K562 (cell line): Measurements from ENCODE around the gene IL36RN. TPM values are rescaled to one million over a fixed set of nuclear protein-coding genes. Genes with fewer than 3 reads are reported as not detected.

ENCODE experiments used
- CHD1 ChIP-seq: fragments of 200-600 bp; sonication (generic); IDR thresholded peaks from one replicate; pipeline ENCODE4 v1.6.1; 2012; ENCODE audit warnings: mild to moderate bottlenecking, moderate library complexity, low read length, inconsistent platforms
- DNMT1 ChIP-seq: fragments of 450-650 bp; IDR thresholded peaks from 2 replicates; pipeline ENCODE4 v1.6.1; 2016; ENCODE audit warnings: antibody characterized with exemption, mild to moderate bottlenecking
- FOXA3 ChIP-seq, 2 experiments: fragments of 450-650 bp in 1 of 2; sonication (generic) in 1 of 2; formaldehyde crosslinking; IDR thresholded peaks in 1 of 2; conservative IDR thresholded peaks in 1 of 2; 2 replicates each; pipeline versions ENCODE4 v1.4.0 to v1.8.0; 2020 to 2022; ENCODE audit warnings: mild to moderate bottlenecking in 2 of 2, missing genetic modification reagents in 1 of 2
- FOXJ3 ChIP-seq: sonication (generic); formaldehyde crosslinking; IDR thresholded peaks from 2 replicates; pipeline ENCODE4 v1.4.0; 2020; ENCODE audit warnings: mild to moderate bottlenecking, missing genetic modification reagents
- IRF1 ChIP-seq: sonication (generic); formaldehyde crosslinking; IDR thresholded peaks from 2 replicates; pipeline ENCODE4 v1.8.0; 2022; ENCODE audit warnings: missing genetic modification reagents, mild to moderate bottlenecking, borderline replicate concordance
- MNT ChIP-seq, 2 experiments: fragments of 450-650 bp; conservative IDR thresholded peaks; 2 replicates each; pipeline ENCODE4 v1.6.1; 2017; ENCODE audit warnings: mild to moderate bottlenecking in 2 of 2, moderate library complexity in 2 of 2
- PATZ1 ChIP-seq: fragments of 250-450 bp; sonication (Bioruptor Pico); IDR thresholded peaks from 2 replicates; pipeline ENCODE4 v1.5.0; 2020; ENCODE audit warnings: mild to moderate bottlenecking, borderline replicate concordance
- PBX2 ChIP-seq, 2 experiments: IDR thresholded peaks in 1 of 2; conservative IDR thresholded peaks in 1 of 2; 2 replicates each; pipeline ENCODE4 v1.6.1; 2016; ENCODE audit warnings: low read depth in 2 of 2, mild to moderate bottlenecking in 1 of 2, missing compliant biosample characterization in 1 of 2, missing genetic modification characterization in 1 of 2, moderate library complexity in 1 of 2
- RBM15 ChIP-seq: fragments of 200-400 bp; formaldehyde crosslinking; IDR thresholded peaks from 2 replicates; pipeline ENCODE4 v1.6.1; 2018; ENCODE audit warnings: mild to moderate bottlenecking, low read length, moderate library complexity; ENCODE audit not compliant: insufficient read depth
- SMARCE1 ChIP-seq: fragments of 450-650 bp; IDR thresholded peaks from 2 replicates; pipeline ENCODE4 v1.7.1; 2016; ENCODE audit warnings: mild to moderate bottlenecking
- SPI1 ChIP-seq: IDR thresholded peaks from 2 replicates; pipeline ENCODE4 v1.6.1; 2011; ENCODE audit warnings: low read depth, low read length, control low read depth, borderline replicate concordance
- TCF15 ChIP-seq: fragments of 250-450 bp; sonication (Bioruptor Pico); IDR thresholded peaks from 2 replicates; pipeline ENCODE4 v1.8.0; 2022; ENCODE audit warnings: moderate library complexity, mild to moderate bottlenecking, inconsistent platforms
- U2AF1 ChIP-seq: fragments of 200-400 bp; formaldehyde crosslinking; optimal IDR thresholded peaks from 2 replicates; pipeline ENCODE3; 2017; ENCODE audit warnings: mild to moderate bottlenecking, low read depth, low read length, moderate library complexity
- ZNF584 ChIP-seq: fragments of 200-800 bp; sonication (Bioruptor generic); IDR thresholded peaks from 2 replicates; pipeline ENCODE4 v1.6.1; 2016; ENCODE audit warnings: low read depth, mild to moderate bottlenecking, missing genetic modification characterization, missing compliant biosample characterization
- ZNF589 ChIP-seq: fragments of 200-800 bp; sonication (Bioruptor generic); IDR thresholded peaks from 2 replicates; pipeline ENCODE4 v1.6.1; 2016; ENCODE audit warnings: low read depth, missing genetic modification characterization, missing compliant biosample characterization
- ZNF668 ChIP-seq: fragments of 250-450 bp; sonication (Bioruptor Pico); IDR thresholded peaks from 2 replicates; pipeline ENCODE4 v1.8.0; 2022; ENCODE audit warnings: mild to moderate bottlenecking, inconsistent platforms
- polyA plus RNA-seq, 8 experiments: library from polyadenylated mRNA; depleted of rRNA in 4 of 8; stranded (reverse) in 5 of 8; unstranded in 3 of 8; fragments of >200 nt; fragmentation: Nextera tagmentation in 2 of 8; fragmentation: Illumina TruSeq in 1 of 8; extraction: Ambion mirVana in 2 of 8; extraction: Trizol in 1 of 8; gene quantifications; 2 replicates each; pipeline versions ENCODE4 v1.2.1 to v1.2.3, GENCODE V29; 2011 to 2014; ENCODE audit warnings: inconsistent platforms in 1 of 8, missing spikeins in 1 of 8
- total RNA-seq, 7 experiments: library from RNA; depleted of rRNA in 6 of 7; stranded (reverse); fragments of >200 nt in 6 of 7; fragmentation: Illumina TruSeq in 2 of 7; extraction: Trizol in 2 of 7; gene quantifications; 2 replicates each; pipeline versions ENCODE4 v1.2.1 to v1.2.3, GENCODE V29; 2011 to 2021; ENCODE audit warnings: low replicate concordance in 1 of 7

IL36RN gene
- total and polyA plus RNA-seq, 9 of the 15 experiments (the other 6 are each of a cell fraction or from before 2014, with no cell fraction given) = not detected

- TF ChIP-seq IRF1 (CRISPR knock-in tag) = no peak
- TF ChIP-seq RBM15 = no peak
- peak; percentile 64 for TF ChIP-seq SMARCE1
- peak; percentile 46; the same call in 1 of the 2 replicates for TF ChIP-seq SPI1
- TF ChIP-seq FOXA3 (CRISPR knock-in tag; conservative IDR thresholded peaks at IDR 0.05 in 1 of 2, IDR thresholded peaks at IDR 0.05 in 1 of 2) = peak in 1 of 2 experiments; percentile 58; a peak in 2 of 4 replicates
- TF ChIP-seq DNMT1 = no peak
- TF ChIP-seq TCF15 (CRISPR knock-in tag) = no peak
- no peak for TF ChIP-seq CHD1
- TF ChIP-seq MNT (conservative IDR thresholded peaks at IDR 0.05) = peak in 1 of 2 experiments; percentile 34; a peak in 1 of 4 replicates
- no peak for TF ChIP-seq FOXJ3 (CRISPR knock-in tag)
- no peak for TF ChIP-seq ZNF584 (CRISPR knock-in tag)
- TF ChIP-seq ZNF668 (CRISPR knock-in tag) = no peak
- 0 out of 2 replicates have a peak, but pooled peaks have one; percentile 49 for TF ChIP-seq ZNF589 (CRISPR knock-in tag)
- no peak for TF ChIP-seq PBX2 (CRISPR knock-in tag; IDR thresholded peaks at IDR 0.05; ENCODE audit: low read depth)
- TF ChIP-seq PBX2 (tag; conservative IDR thresholded peaks at IDR 0.05; ENCODE audit: low read depth) = no peak
- TF ChIP-seq U2AF1 = no peak
- TF ChIP-seq PATZ1 (CRISPR knock-in tag) = no peak
These were observed 25.0 kb upstream of the IL36RN start (continued) for GRCh38 chr2:113034016-113034415.
